Measurements from ENCODE around the gene PPFIBP2. TPM values are rescaled to one million over a fixed set of nuclear protein-coding genes. Genes with fewer than 3 reads are reported as not detected.

Gene PPFIBP2
- total and polyA plus RNA-seq, 2 donors (not counting 1 experiment from before 2014, with no cell fraction given), result 22.3 to 175 TPM

DNA sequence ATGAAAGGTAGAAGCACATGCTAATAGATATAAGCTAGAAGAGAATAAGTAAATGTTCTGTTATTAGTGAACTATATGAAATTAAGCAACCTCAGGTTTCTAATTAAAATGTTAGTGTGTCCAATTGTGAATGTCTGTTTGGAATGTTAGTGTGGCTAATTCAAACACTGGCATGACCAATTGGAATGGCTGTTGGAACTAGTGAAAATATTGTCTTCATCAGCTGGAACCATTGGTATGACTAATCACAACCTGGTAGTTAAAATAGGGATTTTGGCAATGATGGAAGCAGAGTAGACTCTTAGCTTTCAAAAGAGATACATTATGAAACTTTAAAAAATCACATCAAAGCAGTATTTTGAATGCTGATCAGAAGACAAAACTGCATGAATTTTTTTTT is 92.7 kb downstream of the PPFIBP2 start:
- Histone ChIP-seq H3K27me3 (replicated peaks in 1 of 4; ENCODE audit: control extremely low read depth in 1 of 4, control insufficient read depth in 3 of 4, insufficient read depth in 4 of 4, low read length in 3 of 4) (no peaks in the 10 kb centered on the region), H3K4me3 (ENCODE audit: control extremely low read depth in 1 of 5, extremely low read depth in 1 of 5, insufficient read depth in 1 of 5, low read depth in 2 of 5, low read length in 4 of 5) (no peak overlapping the region), H3K79me2 (ENCODE audit: control insufficient read depth, insufficient read depth, low read length) (no peaks in the 10 kb centered on the region), H3K27ac (ENCODE audit: low read length in 2 of 2) (no peak overlapping the region), H3K36me3 (replicated peaks in 1 of 2; ENCODE audit: control extremely low read depth in 1 of 2, control insufficient read depth in 1 of 2, extremely low read depth in 1 of 2, insufficient read depth in 2 of 2, low read length in 1 of 2) (peaks cover 0 to 30% of the 10 kb centered on the region in 2 experiments), H3K4me1 (ENCODE audit: control insufficient read depth in 2 of 2, insufficient read depth in 2 of 2, low read length in 2 of 2) (no peaks in the 10 kb centered on the region), H4K20me1 (ENCODE audit: control insufficient read depth, insufficient read depth, low read length, poor library complexity, severe bottlenecking) (no peaks in the 10 kb centered on the region), H3K4me2 (replicated peaks; ENCODE audit: low read depth, low read length, poor library complexity, severe bottlenecking) (no peak overlapping the region), H2AFZ (ENCODE audit: insufficient read depth, low read depth, low read length, poor library complexity, severe bottlenecking) (no peak overlapping the region), H3K9ac (ENCODE audit: low read length) (no peak overlapping the region), H3K9me3 (ENCODE audit: control extremely low read depth in 1 of 3, control insufficient read depth in 2 of 3, insufficient read depth in 1 of 3, low read length in 2 of 3) (no peaks in the 10 kb centered on the region)
- Mint-ChIP-seq H3K27ac (no peak overlapping the region), H3K4me1 (no peaks in the 10 kb centered on the region), H3K4me3 (no peak overlapping the region), H3K27me3 (no peaks in the 10 kb centered on the region), H3K9me3 (ENCODE audit: insufficient read depth) (no peaks in the 10 kb centered on the region)
- POLR2A ChIA-PET, result no interaction called here
- intact Hi-C loops (cut with micrococcal nuclease), result no loop called here
- CTCF ChIA-PET, result no interaction called here
- DNase-seq (no peak), ATAC-seq (ENCODE audit: low read depth) (no peak)
- TF ChIP-seq, protein P1, sequence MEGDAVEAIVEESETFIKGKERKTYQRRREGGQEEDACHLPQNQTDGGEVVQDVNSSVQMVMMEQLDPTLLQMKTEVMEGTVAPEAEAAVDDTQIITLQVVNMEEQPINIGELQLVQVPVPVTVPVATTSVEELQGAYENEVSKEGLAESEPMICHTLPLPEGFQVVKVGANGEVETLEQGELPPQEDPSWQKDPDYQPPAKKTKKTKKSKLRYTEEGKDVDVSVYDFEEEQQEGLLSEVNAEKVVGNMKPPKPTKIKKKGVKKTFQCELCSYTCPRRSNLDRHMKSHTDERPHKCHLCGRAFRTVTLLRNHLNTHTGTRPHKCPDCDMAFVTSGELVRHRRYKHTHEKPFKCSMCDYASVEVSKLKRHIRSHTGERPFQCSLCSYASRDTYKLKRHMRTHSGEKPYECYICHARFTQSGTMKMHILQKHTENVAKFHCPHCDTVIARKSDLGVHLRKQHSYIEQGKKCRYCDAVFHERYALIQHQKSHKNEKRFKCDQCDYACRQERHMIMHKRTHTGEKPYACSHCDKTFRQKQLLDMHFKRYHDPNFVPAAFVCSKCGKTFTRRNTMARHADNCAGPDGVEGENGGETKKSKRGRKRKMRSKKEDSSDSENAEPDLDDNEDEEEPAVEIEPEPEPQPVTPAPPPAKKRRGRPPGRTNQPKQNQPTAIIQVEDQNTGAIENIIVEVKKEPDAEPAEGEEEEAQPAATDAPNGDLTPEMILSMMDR (IDR thresholded peaks at IDR 0.05), result no peak
- TF ChIP-seq EZH2 (IDR thresholded peaks at IDR 0.05; ENCODE audit: borderline replicate concordance, insufficient read depth, low read depth, low read length, poor library complexity, severe bottlenecking), result no peak

DNA sequence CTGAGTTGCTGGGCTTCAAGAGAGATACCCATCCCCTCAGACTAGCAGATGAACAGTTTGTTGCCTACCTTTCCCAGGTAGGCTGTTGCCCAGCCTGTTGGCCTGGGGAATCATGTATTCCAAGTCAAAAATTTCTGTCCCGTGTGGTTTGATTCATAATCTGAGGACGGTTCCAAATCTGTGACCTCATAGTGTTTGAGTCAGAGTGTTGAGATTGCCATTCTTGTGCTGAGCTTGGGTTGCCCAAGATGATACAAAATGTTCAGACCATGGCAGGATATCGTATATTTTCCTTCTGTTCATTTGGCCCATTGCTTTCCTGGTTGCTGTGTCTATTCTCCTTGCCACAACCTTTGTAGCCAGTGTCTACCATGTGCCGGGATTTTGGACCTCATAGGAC is 95.2 kb downstream of the PPFIBP2 start:
- H3K27me3 Mint-ChIP-seq, result no peaks in the 10 kb centered on the region
- H3K9ac ChIP-seq (ENCODE audit: low read length), result no peak overlapping the region
- H3K36me3 ChIP-seq (replicated peaks in 1 of 2; ENCODE audit: control extremely low read depth in 1 of 2, control insufficient read depth in 1 of 2, extremely low read depth in 1 of 2, insufficient read depth in 2 of 2, low read length in 1 of 2), result peaks cover 0 to 44% of the 10 kb centered on the region in 2 experiments
- H3K4me1 Mint-ChIP-seq, result no peaks in the 10 kb centered on the region
- no peak overlapping the region for H3K27ac ChIP-seq (ENCODE audit: low read length in 2 of 2)
- ChIA-PET CTCF (no interaction called here), POLR2A (no interaction called here)
- H3K27ac Mint-ChIP-seq, result no peak overlapping the region
- 88% methylated on average over 3 of the region's 4 CpGs for WGBS (ENCODE audit: insufficient coverage)
- DNase-seq, result no peak
- no peaks in the 10 kb centered on the region for H4K20me1 ChIP-seq (ENCODE audit: control insufficient read depth, insufficient read depth, low read length, poor library complexity, severe bottlenecking)
- no peak overlapping the region for H2AFZ ChIP-seq (ENCODE audit: insufficient read depth, low read depth, low read length, poor library complexity, severe bottlenecking)
- H3K4me2 ChIP-seq (replicated peaks; ENCODE audit: low read depth, low read length, poor library complexity, severe bottlenecking), result no peak overlapping the region
- no peak overlapping the region for H3K4me3 ChIP-seq (ENCODE audit: control extremely low read depth in 1 of 5, extremely low read depth in 1 of 5, insufficient read depth in 1 of 5, low read depth in 2 of 5, low read length in 4 of 5)
- no peaks in the 10 kb centered on the region for H3K9me3 ChIP-seq (ENCODE audit: control extremely low read depth in 1 of 3, control insufficient read depth in 2 of 3, insufficient read depth in 1 of 3, low read length in 2 of 3)
- no peaks in the 10 kb centered on the region for H3K27me3 ChIP-seq (replicated peaks in 1 of 4; ENCODE audit: control extremely low read depth in 1 of 4, control insufficient read depth in 3 of 4, insufficient read depth in 4 of 4, low read length in 3 of 4)
- no peak overlapping the region for H3K4me3 Mint-ChIP-seq
- TF ChIP-seq EZH2 (IDR thresholded peaks at IDR 0.05; ENCODE audit: borderline replicate concordance, insufficient read depth, low read depth, low read length, poor library complexity, severe bottlenecking), result no peak
- TF ChIP-seq, protein P1 (IDR thresholded peaks at IDR 0.05), result no peak
- ATAC-seq (ENCODE audit: low read depth), result no peak
- H3K79me2 ChIP-seq (ENCODE audit: control insufficient read depth, insufficient read depth, low read length), result no peaks in the 10 kb centered on the region
- H3K9me3 Mint-ChIP-seq (ENCODE audit: insufficient read depth), result no peaks in the 10 kb centered on the region
- H3K4me1 ChIP-seq (ENCODE audit: control insufficient read depth in 2 of 2, insufficient read depth in 2 of 2, low read length in 2 of 2), result no peaks in the 10 kb centered on the region
- intact Hi-C loops (cut with micrococcal nuclease), result no loop called here

Measured in B cell (primary cell).